MCF 10A (cell line): ENCODE results near the gene AGO3. TPM values are rescaled to one million over a fixed set of nuclear protein-coding genes. Genes with fewer than 3 reads are reported as not detected.
A peak's percentile ranks its signal among the peaks of the same experiment; 100 is the strongest.

Experiments used
- BruUV-seq: library from RNA; stranded (reverse); fragments of 400-500 nt; replicated peaks from 2 replicates; lab custom pipeline; 2021; lab: Mats Ljungman, UMichigan
- CTCF ChIA-PET: fragments of 300-600 bp; sonication (Branson Sonifier 250); formaldehyde crosslinking; extraction: SDS; loops from one replicate; lab custom pipeline; 2021; ENCODE audit warnings: antibody characterized with exemption, inconsistent platforms; lab: Yijun Ruan, JAX
- POLR2A ChIA-PET: fragments of 300-600, 350-650 bp; sonication (Branson Sonifier 250); formaldehyde crosslinking; extraction: SDS; loops from one replicate; lab custom pipeline; 2020; ENCODE audit warnings: antibody characterized with exemption, inconsistent platforms; lab: Yijun Ruan, JAX
- DNase-seq: peaks from one replicate; pipeline ENCODE4 v3.0.0-alpha.2; 2018; ENCODE audit not compliant: unreplicated experiment
- H3K27ac Mint-ChIP-seq: one replicate; pipeline ENCODE4 v1.8.0; 2022; ENCODE audit warnings: mild to moderate bottlenecking, low read depth, mixed read lengths; ENCODE audit not compliant: unreplicated experiment
- H3K27me3 Mint-ChIP-seq: one replicate; pipeline ENCODE4 v1.8.0; 2022; ENCODE audit warnings: mixed read lengths; ENCODE audit not compliant: insufficient read depth, unreplicated experiment
- H3K36me3 Mint-ChIP-seq: one replicate; pipeline ENCODE4 v1.8.0; 2022; ENCODE audit warnings: mild to moderate bottlenecking, moderate library complexity, mixed read lengths; ENCODE audit not compliant: insufficient read depth, unreplicated experiment
- H3K4me1 Mint-ChIP-seq: one replicate; pipeline ENCODE4 v1.8.0; 2022; ENCODE audit warnings: mixed read lengths; ENCODE audit not compliant: insufficient read depth, unreplicated experiment
- H3K4me3 Mint-ChIP-seq: one replicate; pipeline ENCODE4 v1.8.0; 2022; ENCODE audit warnings: mild to moderate bottlenecking, moderate library complexity, mixed read lengths; ENCODE audit not compliant: unreplicated experiment
- H3K9me3 Mint-ChIP-seq: one replicate; pipeline ENCODE4 v1.8.0; 2022; ENCODE audit warnings: mixed read lengths; ENCODE audit not compliant: unreplicated experiment
- CTCF ChIP-seq: fragments of 200-600 bp; IDR thresholded peaks from one replicate; pipeline ENCODE4 v1.8.0; 2022; ENCODE audit warnings: antibody characterized with exemption, mild to moderate bottlenecking; ENCODE audit not compliant: unreplicated experiment
- intact Hi-C: fragments of 100-400 bp; cut with micrococcal nuclease; formaldehyde crosslinking; loops from 2 replicates; pipeline ENCODE4 v1.14.1; 2022
- total RNA-seq: library from RNA; stranded (reverse); gene quantifications from 2 replicates; pipeline ENCODE4 v1.2.3, GENCODE V29; 2022

Gene AGO3
- total RNA-seq, 1 experiment from 2014 or later: 31.6 TPM

DNA sequence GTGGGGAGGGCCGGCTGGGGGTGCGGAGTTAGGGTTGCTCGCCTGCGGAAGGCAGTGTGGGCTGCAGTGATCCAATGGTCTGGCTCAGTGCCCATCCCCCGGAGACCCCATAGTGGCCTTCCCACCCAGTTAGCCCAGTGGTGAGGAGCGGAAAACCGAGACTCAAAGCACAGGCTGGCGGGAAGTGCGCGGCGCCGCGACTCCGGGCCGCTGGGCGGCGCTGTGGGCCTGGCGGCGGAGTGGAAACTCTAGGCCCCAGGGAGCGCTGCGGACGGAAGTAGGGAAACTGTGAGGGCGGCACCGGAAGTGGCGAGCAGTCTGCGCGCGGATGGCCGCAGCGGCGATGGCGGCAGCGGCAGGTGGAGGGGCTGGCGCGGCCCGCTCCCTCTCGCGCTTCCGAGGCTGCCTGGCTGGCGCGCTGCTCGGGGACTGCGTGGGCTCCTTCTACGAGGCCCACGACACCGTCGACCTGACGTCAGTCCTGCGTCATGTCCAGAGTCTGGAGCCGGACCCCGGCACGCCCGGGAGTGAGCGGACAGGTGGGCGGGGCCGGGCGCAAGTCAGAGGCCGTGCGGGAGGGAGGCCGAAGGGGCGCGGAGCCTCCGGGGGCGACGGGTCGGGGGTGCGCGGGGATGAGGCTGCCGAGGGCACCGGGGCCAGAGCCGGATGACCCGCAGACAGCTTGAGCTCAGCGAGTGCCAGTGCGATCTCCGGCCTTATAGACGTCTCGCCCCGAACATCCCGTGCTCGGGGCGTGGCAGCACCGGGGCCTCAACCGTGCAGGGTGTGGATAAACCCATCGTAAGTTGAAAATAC, 157.9 kb downstream of the AGO3 start, which contains the start of gene ADPRS:
TSS of gene ADPRS (plus strand) at position 316 of the 816 bp plus-strand sequence. CDS start at position 329, 13 bp downstream.
- intact Hi-C loops: loop anchor here (2.0 kb wide), 1 partner anchor 158 kb away; the partner anchor contains the start of gene AGO3
- DNase-seq: peak; percentile 82
- CTCF ChIA-PET: interaction anchor here (0.6 to 0.9 kb wide), 4 partner anchors 36 to 378 kb away, joined by 3 to 4 read pairs (median 4); no protein-coding TSS in a partner anchor
- BruUV-seq: no TSS peak
- peak; percentile 99 for TF ChIP-seq CTCF
- POLR2A ChIA-PET: interaction anchor here (0.6 to 1.6 kb wide), 7 partner anchors 54 to 279 kb away, joined by 3 to 6 read pairs (median 4); partner anchors contain the start of gene TRAPPC3
- peaks cover 24% of the 10 kb centered on the region for H3K36me3 Mint-ChIP-seq
- H3K4me1 Mint-ChIP-seq: no peaks in the 10 kb centered on the region
- H3K9me3 Mint-ChIP-seq: no peaks in the 10 kb centered on the region
- H3K27me3 Mint-ChIP-seq: no peaks in the 10 kb centered on the region
- peak within 1 kb of the TSS; percentile 75 for H3K4me3 Mint-ChIP-seq
- H3K27ac Mint-ChIP-seq: peak within 1 kb of the TSS; percentile 82

GRCh38 chr1:36089393-36090121, 158.7 kb downstream of the AGO3 start:
- H3K27ac Mint-ChIP-seq: peak overlapping the region; percentile 82
- H3K27me3 Mint-ChIP-seq: no peaks in the 10 kb centered on the region
- intact Hi-C loops: loop anchor here (2.0 kb wide), 1 partner anchor 159 kb away; the partner anchor contains the start of gene AGO3
- ChIA-PET CTCF (interaction anchor here (0.6 to 2.1 kb wide), 4 partner anchors 10 to 377 kb away, joined by 4 to 8 read pairs (median 6); no protein-coding TSS in a partner anchor), POLR2A (interaction anchor here (0.6 to 1.6 kb wide), 7 partner anchors 55 to 280 kb away, joined by 3 to 6 read pairs (median 4); partner anchors contain the start of gene TRAPPC3)
- H3K4me3 Mint-ChIP-seq: peak overlapping the region; percentile 75
- TSS peak; percentile 70 for BruUV-seq
- H3K4me1 Mint-ChIP-seq: no peaks in the 10 kb centered on the region
- DNase-seq: peak; percentile 30
- no peaks in the 10 kb centered on the region for H3K9me3 Mint-ChIP-seq
- peaks cover 24% of the 10 kb centered on the region for H3K36me3 Mint-ChIP-seq
- TF ChIP-seq CTCF: no peak

- Mint-ChIP-seq H3K36me3 (peaks cover 24% of the 10 kb centered on the region), H3K4me3 (no peak overlapping the region), H3K27me3 (no peaks in the 10 kb centered on the region), H3K27ac (no peak overlapping the region), H3K4me1 (no peaks in the 10 kb centered on the region), H3K9me3 (no peaks in the 10 kb centered on the region)
- no peak for TF ChIP-seq CTCF
- intact Hi-C loops: no loop called here
- no TSS peak for BruUV-seq
- ChIA-PET POLR2A (interaction anchor here (0.7 kb wide), 1 partner anchor 275 kb away, joined by 5 read pairs; no protein-coding TSS in a partner anchor), CTCF (interaction anchor here (1.3 to 2.1 kb wide), 2 partner anchors 9 to 154 kb away, joined by 7 to 8 read pairs; no protein-coding TSS in a partner anchor)
- no peak for DNase-seq
These were observed 160.2 kb downstream of the AGO3 start for GRCh38 chr1:36091141-36091540.
